AG04449 (cell line): ENCODE measurements around the gene LRRC45.

Experiments used
- CTCF ChIA-PET: fragments of 350-600 bp; formaldehyde crosslinking; extraction: SDS; loops from one replicate; lab custom pipeline; 2021; ENCODE audit warnings: antibody characterized with exemption; lab: Yijun Ruan, JAX
- POLR2A ChIA-PET: fragments of 400-600, 350-600 bp; formaldehyde crosslinking; extraction: SDS; loops from one replicate; lab custom pipeline; 2020; ENCODE audit warnings: antibody characterized with exemption, inconsistent platforms; lab: Yijun Ruan, JAX
- DNase-seq: peaks from one replicate; pipeline ENCODE4 v3.0.0-alpha.2; 2010; ENCODE audit warnings: low read depth, low spot score
- H3K4me3 ChIP-seq: 2 replicates; pipeline ENCODE4 v1.5.1; 2011; ENCODE audit warnings: low read depth, mild to moderate bottlenecking, control low read depth, low read length
- CTCF ChIP-seq: IDR thresholded peaks from one replicate; pipeline ENCODE4 v1.5.1; 2011; ENCODE audit warnings: mild to moderate bottlenecking, moderate library complexity, low read length, control low read depth, inconsistent platforms; ENCODE audit not compliant: insufficient read depth; ENCODE audit errors: missing control alignments

Gene LRRC45

GRCh38 chr17:82025401-82026107 lies 2.4 kb downstream of the LRRC45 start:
- DNase-seq, result no peak
- POLR2A ChIA-PET, result interaction anchor here (0.7 kb wide), 1 partner anchor 12 kb away, joined by 3 read pairs; the partner anchor contains the start of gene DCXR
- no peak overlapping the region for H3K4me3 ChIP-seq
- no peak for TF ChIP-seq CTCF
- CTCF ChIA-PET, result interaction anchor here (1.1 to 1.7 kb wide), 3 partner anchors 12 to 129 kb away, joined by 3 to 6 read pairs (median 4); partner anchors contain the start of gene DCXR

DNA sequence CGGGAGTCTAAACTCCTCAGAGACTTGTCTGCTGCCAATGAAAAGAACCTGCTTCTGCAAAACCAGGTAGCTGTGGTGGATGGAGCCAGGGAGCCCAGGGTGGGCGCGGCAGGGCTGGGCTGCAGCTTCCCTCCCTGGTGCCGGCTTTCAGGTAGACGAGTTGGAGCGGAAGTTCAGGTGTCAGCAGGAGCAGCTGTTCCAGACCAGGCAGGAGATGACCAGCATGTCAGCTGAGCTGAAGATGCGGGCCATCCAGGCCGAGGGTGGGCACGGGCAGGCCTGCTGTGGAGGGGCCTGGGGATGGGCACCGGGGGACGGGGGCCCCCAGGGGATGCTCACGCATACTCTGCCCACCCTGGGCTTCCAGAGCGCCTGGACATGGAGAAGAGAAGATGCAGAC lies 5.1 kb downstream of the LRRC45 start:
- no peak for TF ChIP-seq CTCF
- ChIA-PET CTCF (interaction anchor here (0.6 to 4.2 kb wide), 5 partner anchors 8 to 128 kb away, joined by 3 to 94 read pairs (median 4); partner anchors contain the start of gene DCXR), POLR2A (no interaction called here)
- H3K4me3 ChIP-seq, result no peak overlapping the region
- DNase-seq, result no peak

DNA sequence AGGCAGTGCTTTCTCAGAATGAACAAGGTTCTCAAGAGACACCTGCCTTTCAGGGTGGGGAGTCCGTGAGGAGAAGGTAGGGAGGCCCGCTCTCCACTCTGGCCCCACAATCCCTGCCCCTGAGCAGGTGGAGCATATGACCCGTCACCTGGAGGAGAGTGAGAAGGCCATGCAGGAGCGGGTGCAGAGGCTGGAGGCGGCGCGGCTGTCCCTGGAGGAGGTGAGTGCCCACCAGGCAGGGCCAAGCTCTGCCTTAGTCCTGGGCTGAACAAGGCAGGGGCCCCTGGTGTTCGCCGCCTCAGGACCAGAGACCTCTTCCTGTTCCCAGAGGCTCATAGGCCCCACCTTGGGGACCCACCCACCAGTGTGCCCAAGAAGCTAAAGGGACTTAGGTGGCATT lies 5.9 kb downstream of the LRRC45 start:
- no peak for TF ChIP-seq CTCF
- no peak overlapping the region for H3K4me3 ChIP-seq
- DNase-seq, result no peak
- POLR2A ChIA-PET, result no interaction called here
- CTCF ChIA-PET, result interaction anchor here (1.2 to 4.2 kb wide), 11 partner anchors 9 to 203 kb away, joined by 3 to 94 read pairs (median 12); partner anchors contain the start of genes DCXR and NOTUM

DNA sequence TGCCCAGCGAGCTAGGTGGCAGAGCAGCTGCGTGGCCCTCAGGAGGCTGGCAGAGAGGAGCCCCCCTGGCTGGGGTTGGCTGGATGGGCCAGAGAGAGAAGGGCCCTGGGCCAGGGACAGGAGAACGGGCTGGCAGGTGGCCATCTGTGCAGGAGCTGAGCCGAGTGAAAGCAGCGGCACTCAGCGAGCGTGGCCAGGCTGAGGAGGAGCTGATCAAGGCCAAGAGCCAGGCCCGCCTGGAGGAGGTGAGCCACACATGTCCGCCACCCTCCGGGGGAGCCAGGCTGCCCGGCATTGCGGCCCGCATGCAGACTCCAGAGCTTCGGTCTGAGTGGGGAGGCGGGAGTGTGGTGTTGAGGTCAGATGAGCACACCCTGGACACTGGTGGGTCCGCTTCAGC lies 6.3 kb downstream of the LRRC45 start:
- CTCF ChIA-PET, result interaction anchor here (0.8 to 4.2 kb wide), 19 partner anchors 9 to 292 kb away, joined by 3 to 94 read pairs (median 8); partner anchors contain the start of gene NOTUM
- H3K4me3 ChIP-seq, result no peak overlapping the region
- no peak for TF ChIP-seq CTCF
- POLR2A ChIA-PET, result interaction anchor here (1.0 to 1.5 kb wide), 2 partner anchors 21 to 69 kb away, joined by 3 to 4 read pairs; partner anchors contain the start of gene FASN
- DNase-seq, result no peak

GRCh38 chr17:82029990-82030469 lies 6.9 kb downstream of the LRRC45 start:
- peak overlapping the region; percentile 15; the same call in 1 of the 2 replicates for H3K4me3 ChIP-seq
- CTCF ChIA-PET, result interaction anchor here (0.7 to 4.2 kb wide), 47 partner anchors 9 to 385 kb away, joined by 3 to 94 read pairs (median 4); partner anchors contain the start of genes MAFG, NOTUM, SIRT7 and SLC16A3
- DNase-seq, result no peak
- POLR2A ChIA-PET, result interaction anchor here (0.6 to 1.8 kb wide), 5 partner anchors 20 to 212 kb away, joined by 3 to 6 read pairs (median 4); partner anchors contain the start of genes FASN and SLC16A3
- TF ChIP-seq CTCF, result no peak
